IPS DF 6.9 (cell line): ENCODE data around the gene CAPZA2.

Experiments
- DNase-seq: peaks from one replicate; pipeline ENCODE4 v3.0.0-alpha.2; 2013; ENCODE audit warnings: low read depth, low spot score
- H3K27ac ChIP-seq: one replicate; pipeline ENCODE4 v1.5.1; 2013; ENCODE audit warnings: low read length, control low read depth
- H3K27me3 ChIP-seq: 2 replicates; pipeline ENCODE4 v1.6.1; 2013; ENCODE audit warnings: mild to moderate bottlenecking, low read length; ENCODE audit not compliant: control insufficient read depth, insufficient read depth
- H3K36me3 ChIP-seq: 2 replicates; pipeline ENCODE4 v1.6.1; 2013; ENCODE audit warnings: low read length; ENCODE audit not compliant: control insufficient read depth, insufficient read depth
- H3K4me1 ChIP-seq: 2 replicates; pipeline ENCODE4 v1.6.1; 2013; ENCODE audit warnings: low read length; ENCODE audit not compliant: control insufficient read depth, insufficient read depth
- H3K4me3 ChIP-seq: 2 replicates; pipeline ENCODE4 v1.5.1; 2013; ENCODE audit warnings: mild to moderate bottlenecking, low read length
- H3K9me3 ChIP-seq: 2 replicates; pipeline ENCODE4 v1.6.1; 2013; ENCODE audit warnings: low read length, inconsistent platforms; ENCODE audit not compliant: control insufficient read depth, insufficient read depth
- WGBS: extraction: QIAGEN DNeasy Blood & Tissue Kit; methylation state at CpG from one replicate; pipeline ENCODE4 v1.1.7; 2013; ENCODE audit warnings: mixed read lengths, missing lambda C conversion rate; ENCODE audit not compliant: insufficient read length, insufficient coverage; 5-methylcytosine and 5-hydroxymethylcytosine counted together

CAPZA2 gene

DNA sequence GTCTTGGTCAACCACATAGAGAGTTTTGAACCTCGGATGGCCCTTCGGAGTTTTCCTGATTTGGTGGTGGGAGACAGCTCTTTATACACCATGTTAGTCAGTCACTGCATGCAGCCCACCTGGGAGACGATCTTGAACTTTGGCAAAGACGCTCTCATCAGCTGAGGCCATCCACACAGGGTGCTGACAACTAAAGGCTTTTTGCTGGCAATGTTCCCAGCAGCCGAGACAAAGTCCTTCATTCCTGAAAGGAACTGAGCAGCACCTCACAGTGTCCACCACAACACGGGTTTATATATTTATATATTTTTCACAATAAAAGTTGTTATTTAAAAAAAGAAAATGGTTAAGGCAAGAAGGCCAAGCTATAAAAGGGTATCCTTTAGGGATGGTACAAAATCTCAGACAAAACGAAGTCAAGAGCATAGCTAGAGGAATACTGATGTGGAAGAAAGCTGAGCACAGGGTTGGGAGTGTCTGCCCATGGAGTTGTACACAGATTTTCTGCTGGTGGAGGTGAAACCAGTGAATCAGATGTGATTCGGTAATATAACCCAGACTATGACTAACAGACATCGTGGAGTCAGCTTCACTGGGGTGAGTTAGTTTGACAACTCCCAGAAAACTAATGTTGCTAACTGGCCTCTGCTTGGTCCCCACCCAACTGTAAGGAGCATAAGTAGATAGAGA, 27.4 kb upstream of the CAPZA2 start:
- no peaks in the 10 kb centered on the region for H3K9me3 ChIP-seq
- H3K4me1 ChIP-seq: no peaks in the 10 kb centered on the region
- no CpG with 5 or more reads among the region's 9 CpGs for WGBS
- no peak overlapping the region for H3K4me3 ChIP-seq
- no peak overlapping the region for H3K27ac ChIP-seq
- no peaks in the 10 kb centered on the region for H3K36me3 ChIP-seq
- no peaks in the 10 kb centered on the region for H3K27me3 ChIP-seq
- no peak for DNase-seq

DNA sequence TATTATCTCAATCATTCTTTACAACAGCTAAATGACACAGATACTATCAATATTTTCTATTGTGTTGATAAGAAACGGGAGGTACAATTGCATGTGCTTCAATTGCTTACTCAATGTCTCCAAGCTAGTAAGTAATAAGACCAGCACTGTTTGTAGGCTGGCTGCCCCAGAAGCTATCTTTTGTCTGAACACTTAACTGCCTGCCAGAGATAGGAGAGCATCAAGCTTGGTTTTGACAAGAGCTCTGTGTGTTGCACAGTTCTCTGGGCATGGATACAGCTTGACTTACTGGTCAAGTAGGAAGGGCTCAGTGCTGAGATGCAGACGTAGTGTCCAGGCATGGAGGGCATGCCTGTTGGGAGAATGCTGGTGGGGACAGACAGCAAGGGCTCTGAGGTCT, 26.3 kb upstream of the CAPZA2 start:
- no peak for DNase-seq

DNA sequence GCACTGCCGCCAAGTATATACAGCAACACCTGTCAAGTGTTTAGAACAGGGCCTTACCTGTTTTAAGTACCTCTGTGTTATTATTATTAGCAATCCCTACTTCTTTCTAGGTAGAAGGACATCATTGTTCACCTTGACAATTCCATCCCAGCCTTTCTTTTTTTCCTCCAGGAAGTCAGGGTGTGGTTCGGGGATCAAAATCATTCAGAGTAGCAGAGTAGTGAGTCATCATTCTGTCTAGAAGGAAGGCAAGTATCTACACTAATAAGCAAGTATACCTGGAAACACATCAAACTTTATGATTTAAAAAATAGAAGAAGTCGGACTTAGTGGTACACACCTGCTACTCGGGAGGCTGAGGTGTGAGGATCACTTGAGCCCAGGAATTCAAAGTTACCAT, 25.5 kb upstream of the CAPZA2 start:
- WGBS: no CpG with 5 or more reads among the region's 4 CpGs
- DNase-seq: no peak
- Histone ChIP-seq H3K9me3 (no peaks in the 10 kb centered on the region), H3K27ac (no peak overlapping the region), H3K36me3 (no peaks in the 10 kb centered on the region), H3K4me1 (no peaks in the 10 kb centered on the region), H3K4me3 (no peak overlapping the region), H3K27me3 (no peaks in the 10 kb centered on the region)

More for the DNA sequence above, 26.3 kb upstream of the CAPZA2 start:
- no peaks in the 10 kb centered on the region for H3K4me1 ChIP-seq
- H3K4me3 ChIP-seq: no peak overlapping the region
- no peaks in the 10 kb centered on the region for H3K36me3 ChIP-seq
- H3K27me3 ChIP-seq: no peaks in the 10 kb centered on the region
- no peak overlapping the region for H3K27ac ChIP-seq
- no CpG with 5 or more reads among the region's 2 CpGs for WGBS
- no peaks in the 10 kb centered on the region for H3K9me3 ChIP-seq

DNA sequence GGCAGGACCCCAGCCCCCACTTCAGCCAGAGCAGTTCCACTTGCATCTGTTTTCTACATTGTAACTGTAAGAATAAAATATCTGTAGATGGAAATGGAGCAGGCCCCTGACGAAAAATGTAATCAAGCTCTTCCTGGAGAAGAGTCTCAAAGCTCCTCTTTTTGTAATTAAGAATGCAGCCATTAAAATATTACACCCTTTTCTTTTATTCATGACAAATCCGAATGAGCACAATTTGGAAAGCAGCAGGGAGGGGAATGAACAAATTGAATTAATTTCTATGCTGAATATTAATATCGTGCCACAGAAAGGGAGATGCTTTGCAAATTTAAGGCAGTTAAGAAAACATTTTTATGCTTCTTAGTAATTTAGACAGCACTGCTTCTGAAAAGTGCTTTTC, 24.8 kb upstream of the CAPZA2 start:
- no peak for DNase-seq
- no peak overlapping the region for H3K27ac ChIP-seq
- no peaks in the 10 kb centered on the region for H3K4me1 ChIP-seq
- H3K4me3 ChIP-seq: no peak overlapping the region
- H3K9me3 ChIP-seq: no peaks in the 10 kb centered on the region
- no peaks in the 10 kb centered on the region for H3K27me3 ChIP-seq
- H3K36me3 ChIP-seq: no peaks in the 10 kb centered on the region
- no CpG with 5 or more reads among the region's 3 CpGs for WGBS

DNA sequence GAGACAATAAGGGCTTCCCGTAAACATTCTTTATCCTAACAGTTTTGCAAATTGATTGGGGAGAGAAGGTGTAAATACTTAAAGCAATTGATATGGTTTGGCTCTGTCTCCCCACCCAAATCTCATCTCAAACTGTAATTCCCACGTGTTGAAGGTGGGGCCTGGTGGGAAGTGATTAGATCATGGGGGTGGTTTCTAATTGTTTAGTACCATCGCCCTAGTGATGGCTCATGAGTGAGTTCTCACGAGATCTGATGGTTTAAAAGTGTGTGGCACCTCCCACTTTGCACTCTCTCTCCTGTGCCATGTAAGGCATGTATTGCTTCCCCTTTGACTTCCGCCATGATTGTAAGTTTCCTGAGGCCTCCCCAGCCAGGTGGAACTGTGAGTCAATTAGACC, 22.1 kb upstream of the CAPZA2 start:
- DNase-seq: no peak
- Histone ChIP-seq H3K36me3 (no peaks in the 10 kb centered on the region), H3K27me3 (no peaks in the 10 kb centered on the region), H3K9me3 (no peaks in the 10 kb centered on the region), H3K4me3 (no peak overlapping the region), H3K27ac (no peak overlapping the region), H3K4me1 (no peaks in the 10 kb centered on the region)
- no CpG with 5 or more reads among the region's 5 CpGs for WGBS

DNA sequence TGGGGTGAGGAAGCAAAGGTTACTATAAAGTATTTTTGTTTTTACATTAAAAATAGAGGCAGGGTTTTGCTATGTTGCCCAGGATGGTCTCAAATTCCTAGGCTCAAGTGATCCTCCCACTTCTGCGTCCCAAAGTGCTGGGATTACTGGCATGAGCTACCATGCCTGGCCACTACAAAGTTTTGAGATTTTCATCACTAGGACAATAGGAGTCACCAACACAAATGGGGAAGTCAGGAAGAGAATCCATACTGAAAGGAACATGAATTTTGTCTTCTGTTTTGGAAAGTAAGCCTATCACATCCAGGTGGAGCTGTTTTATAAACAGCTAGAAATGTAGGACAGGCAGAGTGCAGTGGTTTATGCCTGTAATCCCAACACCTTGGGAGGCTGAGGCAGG, 20.0 kb upstream of the CAPZA2 start:
- no peak overlapping the region for H3K27ac ChIP-seq
- H3K9me3 ChIP-seq: no peaks in the 10 kb centered on the region
- H3K27me3 ChIP-seq: no peaks in the 10 kb centered on the region
- H3K36me3 ChIP-seq: no peaks in the 10 kb centered on the region
- DNase-seq: no peak
- H3K4me1 ChIP-seq: no peaks in the 10 kb centered on the region
- no peak overlapping the region for H3K4me3 ChIP-seq
- no CpG with 5 or more reads among the region's 1 CpG for WGBS

DNA sequence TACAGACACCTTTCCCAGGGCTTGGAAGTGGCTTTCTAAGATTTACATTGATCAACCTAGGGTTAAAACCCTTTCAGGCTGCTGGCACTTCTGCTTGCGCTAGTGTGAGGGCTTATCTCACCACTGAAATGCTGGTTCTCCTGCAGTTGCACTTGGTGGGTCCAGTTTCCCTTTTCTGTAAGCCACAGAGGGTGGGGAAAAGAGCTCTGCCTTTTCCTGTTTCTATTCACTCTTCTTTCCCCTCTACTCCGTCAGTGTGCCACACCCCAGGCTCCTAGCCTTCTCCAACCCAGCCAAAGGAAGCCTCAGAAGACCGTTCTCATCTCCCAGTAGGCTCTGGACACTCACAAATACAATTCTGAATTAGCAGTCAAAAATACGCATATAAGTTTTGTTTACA, 19.0 kb upstream of the CAPZA2 start:
- Histone ChIP-seq H3K27ac (no peak overlapping the region), H3K36me3 (no peaks in the 10 kb centered on the region), H3K4me1 (no peaks in the 10 kb centered on the region), H3K4me3 (no peak overlapping the region), H3K27me3 (no peaks in the 10 kb centered on the region), H3K9me3 (no peaks in the 10 kb centered on the region)
- WGBS: no CpG with 5 or more reads among the region's 4 CpGs
- no peak for DNase-seq

DNA sequence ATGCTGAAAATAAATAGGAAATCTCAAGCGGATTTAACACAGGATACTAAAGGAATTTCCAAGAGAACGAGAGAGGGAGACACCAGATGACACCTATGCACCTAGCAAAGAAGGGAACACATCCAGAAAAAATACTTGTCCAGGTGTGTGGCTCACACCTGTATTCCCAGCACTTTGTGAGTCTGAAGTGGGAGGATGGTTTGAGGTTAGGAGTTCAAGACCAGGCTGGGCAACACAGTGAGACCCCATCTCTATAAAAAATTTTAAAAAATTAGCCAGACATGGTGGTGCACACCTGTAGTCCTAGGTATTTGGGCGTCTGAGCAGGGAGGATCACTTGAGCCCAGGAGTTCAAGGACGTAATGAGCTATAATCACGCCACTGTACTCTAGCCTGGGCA, 11.2 kb upstream of the CAPZA2 start:
- DNase-seq: no peak
- Histone ChIP-seq H3K27me3 (no peaks in the 10 kb centered on the region), H3K9me3 (no peaks in the 10 kb centered on the region), H3K27ac (no peak overlapping the region), H3K4me1 (no peaks in the 10 kb centered on the region), H3K4me3 (no peak overlapping the region), H3K36me3 (no peaks in the 10 kb centered on the region)
- WGBS: no CpG with 5 or more reads among the region's 5 CpGs

DNA sequence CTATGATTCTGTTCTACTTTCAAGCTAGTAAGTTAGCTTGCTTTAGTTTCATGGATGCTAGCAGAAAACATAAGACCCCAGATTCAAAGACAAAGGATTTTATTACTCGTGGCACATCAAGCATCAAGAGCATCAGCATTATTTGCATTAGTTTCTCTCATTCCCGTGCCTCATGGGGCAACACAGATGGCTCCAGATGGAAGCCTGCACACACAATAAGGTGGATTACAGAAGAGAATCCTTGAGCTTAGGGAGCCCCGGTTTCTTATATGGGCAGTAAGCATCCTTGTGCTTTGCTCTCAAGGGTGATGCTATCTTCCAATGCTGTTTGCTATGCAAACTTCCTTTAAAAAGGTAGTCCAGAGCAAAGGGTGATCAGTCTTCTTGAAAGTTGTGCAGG, 10.7 kb upstream of the CAPZA2 start:
- H3K27me3 ChIP-seq: no peaks in the 10 kb centered on the region
- H3K4me1 ChIP-seq: peaks cover 2% of the 10 kb centered on the region; the same call in 1 of the 2 replicates
- no peaks in the 10 kb centered on the region for H3K9me3 ChIP-seq
- no CpG with 5 or more reads among the region's 3 CpGs for WGBS
- no peak for DNase-seq
- no peaks in the 10 kb centered on the region for H3K36me3 ChIP-seq
- no peak overlapping the region for H3K27ac ChIP-seq
- H3K4me3 ChIP-seq: no peak overlapping the region

DNA sequence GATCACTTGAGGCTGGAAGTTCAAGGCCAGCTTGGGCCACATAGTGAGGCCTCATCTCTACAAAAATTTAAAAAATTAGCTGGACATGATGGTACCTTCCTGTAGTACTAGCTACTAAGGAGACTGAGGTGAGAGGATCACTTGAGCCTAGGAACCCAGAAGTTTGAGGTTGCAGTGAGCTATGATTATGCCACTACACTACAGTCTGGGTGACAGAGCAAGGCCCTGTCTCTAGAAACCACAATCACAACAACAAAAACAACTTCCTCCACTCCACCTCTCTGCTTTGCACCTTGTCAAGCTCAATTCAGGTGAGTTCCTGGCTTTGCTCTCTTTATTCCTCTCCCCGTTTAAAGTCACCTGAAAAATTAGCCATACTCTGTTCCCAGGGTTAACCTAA, 8.3 kb upstream of the CAPZA2 start:
- DNase-seq: no peak
- H3K27me3 ChIP-seq: no peaks in the 10 kb centered on the region
- H3K9me3 ChIP-seq: no peaks in the 10 kb centered on the region
- no peaks in the 10 kb centered on the region for H3K36me3 ChIP-seq
- H3K4me1 ChIP-seq: peaks cover 2% of the 10 kb centered on the region; the same call in 1 of the 2 replicates
- WGBS: no CpG with 5 or more reads among the region's 1 CpG
- H3K4me3 ChIP-seq: no peak overlapping the region
- no peak overlapping the region for H3K27ac ChIP-seq

DNA sequence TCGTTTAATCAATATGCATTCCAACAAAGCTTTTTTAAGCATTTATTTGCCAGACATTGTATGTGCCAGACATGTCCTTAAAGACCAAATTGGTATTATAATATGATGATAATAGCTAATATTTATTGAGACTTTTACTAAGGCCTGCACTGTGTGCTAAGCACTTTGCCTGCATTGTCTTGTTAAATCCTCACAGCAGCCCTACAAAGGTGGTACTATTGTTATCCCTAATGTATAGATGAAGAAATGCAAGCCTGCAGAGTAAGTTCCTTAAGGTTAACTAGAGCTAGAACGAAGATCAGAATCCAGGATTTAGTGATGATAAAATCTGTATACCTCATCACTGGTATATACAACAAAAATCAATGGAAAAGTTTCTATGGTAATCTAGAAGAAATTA, 5.3 kb upstream of the CAPZA2 start:
- no peak overlapping the region for H3K4me3 ChIP-seq
- no peak for DNase-seq
- H3K9me3 ChIP-seq: no peaks in the 10 kb centered on the region
- peaks cover 2% of the 10 kb centered on the region; the same call in 1 of the 2 replicates for H3K4me1 ChIP-seq
- no peaks in the 10 kb centered on the region for H3K27me3 ChIP-seq
- no peak overlapping the region for H3K27ac ChIP-seq
- WGBS: no CpG with 5 or more reads among the region's 2 CpGs
- H3K36me3 ChIP-seq: no peaks in the 10 kb centered on the region
